Type B pancreatic cell (in vitro differentiated cells): Measurements from ENCODE around the gene SRGAP1. TPM values are rescaled to one million over a fixed set of nuclear protein-coding genes. Genes with fewer than 3 reads are reported as not detected.
A peak's percentile ranks its signal among the peaks of the same experiment; 100 is the strongest.

Experiments used
- DNase-seq: peaks from one replicate; pipeline ENCODE4 v3.0.0; 2021; ENCODE audit warnings: mixed read lengths; ENCODE audit not compliant: unreplicated experiment; ENCODE audit errors: extremely low spot score
- H3K27ac Mint-ChIP-seq: 2 replicates; pipeline ENCODE4 v1.8.0; 2021; ENCODE audit warnings: mild to moderate bottlenecking, mixed read lengths
- H3K27me3 Mint-ChIP-seq: 2 replicates; pipeline ENCODE4 v1.8.0; 2021; ENCODE audit warnings: mixed read lengths
- H3K36me3 Mint-ChIP-seq: 2 replicates; pipeline ENCODE4 v1.8.0; 2021; ENCODE audit warnings: mixed read lengths
- H3K4me1 Mint-ChIP-seq: one replicate; pipeline ENCODE4 v1.8.0; 2021; ENCODE audit warnings: mixed read lengths; ENCODE audit not compliant: unreplicated experiment
- H3K4me3 Mint-ChIP-seq: 2 replicates; pipeline ENCODE4 v1.8.0; 2021; ENCODE audit warnings: mild to moderate bottlenecking, mixed read lengths
- H3K9me3 Mint-ChIP-seq: 2 replicates; pipeline ENCODE4 v1.8.0; 2021; ENCODE audit warnings: mixed read lengths
- total RNA-seq: library from RNA; stranded (reverse); gene quantifications from 2 replicates; pipeline ENCODE4 v1.2.1, GENCODE V29; 2021; ENCODE audit warnings: low replicate concordance
- TF ChIP-seq, protein P1 (sequence below): fragments of 200-600 bp; sonication (generic); conservative IDR thresholded peaks from 2 replicates; pipeline ENCODE4 v1.5.0; 2021; ENCODE audit warnings: antibody characterized with exemption, mild to moderate bottlenecking

SRGAP1 gene
- total RNA-seq, 1 donor from 2014 or later, result 14.9 TPM

- Mint-ChIP-seq H3K9me3 (no peaks in the 10 kb centered on the region), H3K27ac (peak overlapping the region; percentile 87), H3K4me1 (peaks cover 45% of the 10 kb centered on the region), H3K27me3 (no peaks in the 10 kb centered on the region), H3K36me3 (peaks cover 5% of the 10 kb centered on the region), H3K4me3 (no peak overlapping the region)
- no peak for DNase-seq
- TF ChIP-seq, protein P1, sequence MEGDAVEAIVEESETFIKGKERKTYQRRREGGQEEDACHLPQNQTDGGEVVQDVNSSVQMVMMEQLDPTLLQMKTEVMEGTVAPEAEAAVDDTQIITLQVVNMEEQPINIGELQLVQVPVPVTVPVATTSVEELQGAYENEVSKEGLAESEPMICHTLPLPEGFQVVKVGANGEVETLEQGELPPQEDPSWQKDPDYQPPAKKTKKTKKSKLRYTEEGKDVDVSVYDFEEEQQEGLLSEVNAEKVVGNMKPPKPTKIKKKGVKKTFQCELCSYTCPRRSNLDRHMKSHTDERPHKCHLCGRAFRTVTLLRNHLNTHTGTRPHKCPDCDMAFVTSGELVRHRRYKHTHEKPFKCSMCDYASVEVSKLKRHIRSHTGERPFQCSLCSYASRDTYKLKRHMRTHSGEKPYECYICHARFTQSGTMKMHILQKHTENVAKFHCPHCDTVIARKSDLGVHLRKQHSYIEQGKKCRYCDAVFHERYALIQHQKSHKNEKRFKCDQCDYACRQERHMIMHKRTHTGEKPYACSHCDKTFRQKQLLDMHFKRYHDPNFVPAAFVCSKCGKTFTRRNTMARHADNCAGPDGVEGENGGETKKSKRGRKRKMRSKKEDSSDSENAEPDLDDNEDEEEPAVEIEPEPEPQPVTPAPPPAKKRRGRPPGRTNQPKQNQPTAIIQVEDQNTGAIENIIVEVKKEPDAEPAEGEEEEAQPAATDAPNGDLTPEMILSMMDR, result no peak
Observed at GRCh38 chr12:64087761-64088160, 243.3 kb downstream of the SRGAP1 start.

- Mint-ChIP-seq H3K9me3 (no peaks in the 10 kb centered on the region), H3K36me3 (peaks cover 5% of the 10 kb centered on the region), H3K27ac (peak overlapping the region; percentile 87), H3K27me3 (no peaks in the 10 kb centered on the region), H3K4me1 (peaks cover 36% of the 10 kb centered on the region), H3K4me3 (peak overlapping the region; percentile 13)
- no peak for DNase-seq
- TF ChIP-seq, protein P1, result no peak
Observed at GRCh38 chr12:64088431-64089349, 244.2 kb downstream of the SRGAP1 start.

GRCh38 chr12:64090047-64090446, 245.5 kb downstream of the SRGAP1 start:
- Mint-ChIP-seq H3K4me1 (peaks cover 29% of the 10 kb centered on the region), H3K9me3 (no peaks in the 10 kb centered on the region), H3K36me3 (peaks cover 5% of the 10 kb centered on the region), H3K27ac (no peak overlapping the region), H3K27me3 (no peaks in the 10 kb centered on the region), H3K4me3 (no peak overlapping the region)
- DNase-seq, result no peak
- TF ChIP-seq, protein P1, result no peak

- no peaks in the 10 kb centered on the region for H3K9me3 Mint-ChIP-seq
- H3K27me3 Mint-ChIP-seq, result no peaks in the 10 kb centered on the region
- H3K4me3 Mint-ChIP-seq, result no peak overlapping the region
- DNase-seq, result no peak
- no peak overlapping the region for H3K27ac Mint-ChIP-seq
- TF ChIP-seq, protein P1, result no peak
- H3K36me3 Mint-ChIP-seq, result no peaks in the 10 kb centered on the region
- H3K4me1 Mint-ChIP-seq, result peaks cover 29% of the 10 kb centered on the region
Observed at GRCh38 chr12:64091186-64091585, 246.7 kb downstream of the SRGAP1 start.

GRCh38 chr12:64092507-64093196, 248.2 kb downstream of the SRGAP1 start:
- H3K27ac Mint-ChIP-seq, result no peak overlapping the region
- DNase-seq, result no peak
- H3K4me1 Mint-ChIP-seq, result peaks cover 28% of the 10 kb centered on the region
- no peaks in the 10 kb centered on the region for H3K9me3 Mint-ChIP-seq
- TF ChIP-seq, protein P1, result no peak
- H3K4me3 Mint-ChIP-seq, result no peak overlapping the region
- H3K27me3 Mint-ChIP-seq, result no peaks in the 10 kb centered on the region
- peaks cover under 1% of the 10 kb centered on the region for H3K36me3 Mint-ChIP-seq
